Adrenal gland (tissue), 5 donors: ENCODE results near the gene PLIN5.

Source experiments
- CTCF ChIP-seq, 6 experiments: fragments of 450-650 bp in 4 of 6; fragments of 200-600 bp in 2 of 6; sonication (generic) in 1 of 6; IDR thresholded peaks; 1 replicate in 5 of 6; 2 replicates in 1 of 6; pipeline versions ENCODE4 v1.5.1 to v1.8.0; 2016 to 2021; ENCODE audit warnings: antibody characterized with exemption in 6 of 6, mild to moderate bottlenecking in 2 of 6, moderate library complexity in 1 of 6
- POLR2A ChIP-seq, 2 donors: fragments of 450-650 bp; IDR thresholded peaks; one replicate each; pipeline ENCODE4 v1.6.1; 2017; ENCODE audit warnings: antibody characterized with exemption in 2 of 2, mild to moderate bottlenecking in 2 of 2, moderate library complexity in 1 of 2
- donor health status: DM: no; HTN: no; CAD: no.

- TF ChIP-seq CTCF (IDR thresholded peaks at IDR 0.05) (no peak), POLR2A (IDR thresholded peaks at IDR 0.05) (no peak)
Observed at GRCh38 chr19:4499318-4499717, 35.7 kb downstream of the PLIN5 start.
